SH-SY5Y (cell line): ENCODE measurements around the gene TNC.

Source experiments
- GATA2 ChIP-seq: IDR thresholded peaks from 2 replicates; pipeline ENCODE4 v1.6.1; 2011; ENCODE audit warnings: mild to moderate bottlenecking, low read depth, low read length
- GATA3 ChIP-seq: IDR thresholded peaks from 2 replicates; pipeline ENCODE4 v1.6.1; 2011; ENCODE audit warnings: low read depth, mild to moderate bottlenecking, low read length, moderate library complexity

Gene TNC

GRCh38 chr9:115063058-115063845 is 54.7 kb downstream of the TNC start:
- TF ChIP-seq GATA3 (no peak), GATA2 (no peak)

- no peak for TF ChIP-seq GATA2
- no peak for TF ChIP-seq GATA3
Observed at GRCh38 chr9:115058684-115059315, 59.2 kb downstream of the TNC start.

- TF ChIP-seq GATA3 (no peak), GATA2 (no peak)
Observed at GRCh38 chr9:115058175-115058574, 59.8 kb downstream of the TNC start.

GRCh38 chr9:115057559-115057958 is 60.4 kb downstream of the TNC start:
- TF ChIP-seq GATA3 (no peak), GATA2 (no peak)

- TF ChIP-seq GATA2 (no peak), GATA3 (no peak)
Observed at GRCh38 chr9:115050002-115050490, 67.9 kb downstream of the TNC start.

- no peak for TF ChIP-seq GATA2
- no peak for TF ChIP-seq GATA3
Observed at GRCh38 chr9:115046824-115047223, 71.1 kb downstream of the TNC start.

GRCh38 chr9:115046199-115046598 is 71.8 kb downstream of the TNC start:
- TF ChIP-seq GATA2, result no peak
- no peak for TF ChIP-seq GATA3

- TF ChIP-seq GATA3 (no peak), GATA2 (no peak)
Observed at GRCh38 chr9:115043632-115044031, 74.3 kb downstream of the TNC start.

GRCh38 chr9:115042781-115043509 is 75.0 kb downstream of the TNC start:
- TF ChIP-seq GATA2 (no peak), GATA3 (no peak)

- TF ChIP-seq GATA3 (no peak), GATA2 (no peak)
Observed at GRCh38 chr9:115039516-115040120, 78.3 kb downstream of the TNC start.

GRCh38 chr9:115038178-115038577 is 79.8 kb downstream of the TNC start:
- TF ChIP-seq GATA2 (no peak), GATA3 (no peak)

GRCh38 chr9:115036691-115037090 is 81.3 kb downstream of the TNC start:
- TF ChIP-seq GATA3 (no peak), GATA2 (no peak)

- TF ChIP-seq GATA2 (no peak), GATA3 (no peak)
Observed at GRCh38 chr9:115035841-115036612, 81.9 kb downstream of the TNC start.

- TF ChIP-seq GATA2 (no peak), GATA3 (no peak)
Observed at GRCh38 chr9:115034801-115035200, 83.2 kb downstream of the TNC start.
